Renal cortex interstitium (tissue), 11 donors: ENCODE measurements around the gene PLET1. TPM values are rescaled to one million over a fixed set of nuclear protein-coding genes. Genes with fewer than 3 reads are reported as not detected.
A peak's percentile ranks its signal among the peaks of the same experiment; 100 is the strongest.

Experiments
- DNase-seq, 11 donors: peaks; one replicate each; pipeline ENCODE4 v3.0.0-alpha.2; 2013; ENCODE audit warnings: low read depth in 9 of 11, low spot score in 4 of 11; ENCODE audit errors: extremely low read depth in 1 of 11
- polyA plus RNA-seq, 3 donors: library from polyadenylated mRNA; unstranded; fragments of 120-200 nt; gene quantifications; one replicate each; pipeline ENCODE4 v1.2.1, GENCODE V29; 2013; ENCODE audit not compliant: insufficient read length in 3 of 3

PLET1 gene
- polyA plus RNA-seq, 3 donors, result 0.20 TPM; not detected in 2

DNA sequence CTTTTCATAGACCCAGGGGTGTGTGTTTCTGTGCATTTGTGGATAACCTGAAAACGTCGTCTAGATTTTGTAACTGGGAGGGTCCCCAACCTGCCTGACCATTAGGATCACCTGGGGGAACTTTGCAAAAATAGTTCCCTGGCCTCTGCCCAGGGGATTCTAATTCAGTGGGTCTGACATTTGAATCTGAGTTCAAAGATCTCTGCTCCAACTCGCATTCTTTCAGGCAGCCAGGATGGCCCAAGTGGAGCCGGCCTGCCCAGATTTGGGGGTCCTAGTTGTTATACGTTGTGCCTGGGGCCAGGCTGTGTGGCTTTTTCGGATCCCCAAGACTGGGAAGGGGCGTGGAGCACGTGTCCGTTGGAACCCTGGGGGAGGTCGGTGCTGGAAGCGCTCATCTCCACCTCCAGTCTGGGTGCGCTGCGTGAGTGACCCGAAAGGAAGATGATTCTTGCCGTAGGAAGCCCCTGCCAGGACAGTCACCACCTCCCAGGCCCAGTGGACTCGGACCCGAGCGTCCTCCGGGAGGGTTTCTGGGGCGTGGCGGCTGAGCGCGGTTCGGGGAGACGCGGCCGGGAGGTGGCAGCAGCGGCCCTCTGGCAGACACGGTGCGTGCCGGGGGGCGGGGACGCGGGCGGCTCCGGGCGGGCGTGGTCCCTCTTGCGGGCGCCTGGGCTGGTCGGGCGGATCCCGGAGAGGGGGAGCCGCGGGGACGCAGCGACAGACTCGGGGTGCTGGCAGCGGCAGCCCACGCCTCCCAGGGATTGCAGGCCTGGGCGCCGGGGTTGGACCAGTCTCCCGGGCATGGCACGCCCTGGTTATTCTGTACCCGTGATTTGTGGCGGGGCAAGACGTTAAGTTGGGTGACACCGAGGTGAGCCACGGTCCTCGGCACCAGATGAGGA lies 29.2 kb upstream of the PLET1 start:
- peak in 6 of 11 donors; percentile 42 to 61 (median 52) for DNase-seq

DNA sequence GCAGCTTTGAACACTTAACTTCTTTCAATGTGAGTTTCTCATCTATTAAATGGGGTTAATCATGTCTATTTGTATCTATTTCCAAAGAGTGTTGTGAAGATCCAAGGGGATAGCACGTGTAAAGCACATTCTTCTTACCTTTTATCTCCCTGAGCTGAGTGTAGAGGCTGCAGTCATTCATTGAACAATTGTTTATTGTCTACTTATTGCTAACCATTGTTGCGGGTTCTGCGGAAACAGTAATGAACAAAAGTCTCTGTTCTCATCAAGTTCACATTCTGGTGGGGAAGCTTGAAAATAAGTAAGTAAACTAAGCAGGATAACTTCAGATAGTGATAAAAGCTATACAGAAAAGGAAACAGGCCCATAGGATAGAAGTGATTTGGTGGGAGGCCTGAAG lies 27.4 kb upstream of the PLET1 start:
- DNase-seq, result no peak

DNA sequence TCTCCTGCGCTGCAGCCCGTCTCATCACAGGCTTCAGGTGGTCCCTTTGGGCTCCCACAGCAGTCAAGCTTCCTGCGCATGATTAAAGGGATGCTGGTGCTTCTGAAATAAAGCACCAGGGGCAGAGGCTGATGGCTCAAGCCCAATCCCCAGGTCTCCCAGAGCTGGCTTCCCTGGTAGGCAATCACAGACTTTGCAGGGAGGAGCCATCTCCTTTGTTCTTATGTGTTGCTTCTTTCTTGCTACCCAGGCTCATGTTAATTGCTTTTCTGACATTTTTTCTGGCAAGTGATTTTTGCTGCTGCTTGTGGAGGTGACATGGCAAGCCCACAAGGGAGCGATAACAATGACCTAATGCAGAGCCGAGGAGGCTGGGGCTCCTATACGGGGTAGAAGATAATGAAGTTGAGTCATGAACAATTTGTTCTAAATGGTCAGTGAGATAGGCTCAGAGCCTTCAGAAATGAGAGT lies 25.2 kb upstream of the PLET1 start:
- no peak for DNase-seq

DNA sequence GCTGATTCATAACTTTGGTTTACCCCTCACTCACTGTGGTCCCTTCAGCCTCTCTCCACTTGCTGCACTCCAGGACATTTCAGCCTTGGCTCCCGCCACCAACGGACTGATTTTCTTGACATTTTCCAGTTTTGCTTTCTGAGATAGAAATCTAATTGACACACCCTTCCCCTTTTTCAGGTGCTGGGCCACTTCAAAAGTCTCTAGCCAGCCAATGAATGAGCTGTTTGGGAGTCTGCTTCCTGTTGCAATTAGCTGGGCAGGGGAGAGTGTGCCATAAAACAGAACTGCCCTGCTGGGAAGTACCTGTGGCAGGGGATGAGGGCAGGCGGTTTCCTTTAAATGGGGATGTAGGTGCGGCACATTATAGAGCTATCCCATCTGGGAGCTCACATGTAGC lies 21.1 kb upstream of the PLET1 start:
- DNase-seq, result no peak

DNA sequence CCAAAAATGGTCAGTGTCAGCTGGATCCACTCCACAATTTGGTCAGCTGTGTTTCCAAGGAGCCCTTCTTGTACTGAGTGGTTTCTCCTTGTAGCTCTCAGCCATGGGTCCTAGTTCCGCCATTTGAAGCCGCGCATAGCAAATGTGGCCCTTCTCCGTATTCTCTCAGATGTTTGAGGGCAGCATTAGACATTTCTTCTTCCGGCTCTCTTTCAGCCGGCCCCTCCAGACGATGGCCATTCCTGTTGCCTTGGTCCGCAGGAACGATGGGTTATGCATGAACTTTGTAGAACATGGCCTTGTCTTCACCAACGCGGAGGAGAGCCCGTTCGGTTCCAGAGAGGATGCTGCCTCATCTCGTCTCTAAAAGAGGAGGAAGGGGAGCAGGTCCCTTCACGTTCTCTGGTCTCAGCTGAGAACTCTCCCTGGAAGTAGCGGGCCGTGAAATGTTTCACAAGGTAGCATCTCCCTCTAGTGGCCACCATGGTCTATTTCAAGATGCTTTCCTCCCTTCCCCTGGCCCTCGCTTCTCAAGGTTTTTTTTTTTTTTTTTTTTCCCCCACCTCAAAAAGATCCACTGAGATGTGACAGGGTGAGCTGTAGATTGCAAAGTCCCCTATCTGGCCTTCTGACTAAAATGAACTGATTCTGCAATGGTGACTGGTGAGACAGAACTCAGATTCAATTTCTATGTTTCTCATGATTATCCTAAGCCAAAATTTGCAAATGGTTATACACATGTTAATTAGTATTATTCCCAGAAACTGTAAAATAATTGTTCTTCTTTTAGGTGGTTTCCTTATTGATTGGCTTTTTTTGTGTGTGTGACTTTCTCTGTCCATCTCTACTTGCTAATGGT lies 19.8 kb upstream of the PLET1 start:
- peak; percentile 65 to 79 (median 72) for DNase-seq

DNA sequence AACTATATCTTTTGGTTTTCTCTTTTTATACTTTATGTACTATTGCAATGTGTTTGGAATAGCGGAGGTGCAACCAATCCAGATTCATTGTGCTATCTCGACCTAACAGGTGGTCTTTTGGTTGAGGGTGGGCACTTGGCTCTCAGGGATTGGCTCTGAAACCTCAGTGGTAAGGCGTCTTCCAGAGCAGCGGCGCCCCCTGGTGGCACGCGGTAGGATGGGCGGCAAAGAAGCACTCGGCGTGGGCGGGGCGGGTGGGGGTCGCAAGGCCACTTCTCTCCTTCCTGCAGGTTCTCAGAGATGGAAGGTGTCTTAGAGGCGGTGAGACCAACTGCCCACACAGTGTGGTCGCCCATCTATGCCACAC lies 19.2 kb upstream of the PLET1 start:
- peak in 7 of 11 donors; percentile 34 to 54 (median 46) for DNase-seq

DNA sequence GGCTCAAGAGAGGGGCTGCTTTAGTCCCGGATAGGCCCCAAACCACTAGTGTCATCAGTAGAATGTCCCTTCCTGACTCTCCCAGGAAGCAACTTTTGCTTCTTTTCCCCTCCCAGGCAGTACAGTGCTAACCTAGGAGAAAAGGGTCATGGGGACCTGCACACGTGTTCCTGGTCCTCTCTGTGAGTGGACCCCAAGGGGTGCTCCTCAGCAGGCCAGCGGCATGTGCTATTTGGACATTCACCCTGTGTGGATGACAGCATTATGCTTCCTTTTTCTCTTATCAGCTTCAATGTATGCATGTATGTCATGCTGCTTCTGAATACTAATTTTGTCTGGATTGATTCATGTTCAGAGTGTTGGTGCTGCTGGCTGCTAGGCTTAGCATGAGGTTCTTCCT lies 18.1 kb upstream of the PLET1 start:
- no peak for DNase-seq

DNA sequence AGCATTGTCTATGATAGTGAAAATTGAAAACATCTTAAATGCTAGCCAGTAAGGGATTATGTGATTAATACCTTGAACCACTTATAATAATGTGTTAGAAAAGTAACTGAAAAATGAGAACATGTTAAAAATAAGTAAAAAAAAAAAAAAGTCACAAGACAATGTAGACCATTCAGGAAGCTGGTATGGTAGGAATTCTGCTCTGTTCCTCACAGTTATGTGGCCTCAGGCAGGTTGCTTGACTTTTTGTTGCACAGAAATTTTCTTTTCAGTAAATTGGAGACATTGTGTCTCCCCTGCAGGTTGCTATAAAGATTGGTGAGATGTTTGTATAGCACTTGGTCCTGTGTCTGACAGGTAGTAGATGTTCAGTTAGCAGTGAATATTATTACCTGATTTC lies 17.3 kb upstream of the PLET1 start:
- no peak for DNase-seq

DNA sequence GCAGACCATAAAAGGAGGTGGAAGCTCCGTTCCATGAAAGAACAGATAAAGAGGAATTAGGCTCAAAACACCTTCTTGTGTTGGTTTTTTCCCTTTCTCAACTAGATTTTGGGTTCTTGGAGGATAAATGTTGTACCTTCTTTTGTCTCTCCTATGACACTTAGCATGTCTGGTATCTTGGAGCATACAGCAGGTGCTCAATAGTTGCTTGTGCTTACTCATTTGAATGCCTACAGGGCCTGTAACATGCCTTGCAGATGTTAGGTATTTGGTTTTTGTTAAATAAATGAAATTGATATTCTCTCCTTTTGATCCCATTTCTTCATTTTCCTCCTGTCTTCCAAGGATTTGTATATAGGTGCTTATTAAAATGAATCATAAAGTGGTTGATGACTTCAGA lies 16.4 kb upstream of the PLET1 start:
- DNase-seq, result no peak

DNA sequence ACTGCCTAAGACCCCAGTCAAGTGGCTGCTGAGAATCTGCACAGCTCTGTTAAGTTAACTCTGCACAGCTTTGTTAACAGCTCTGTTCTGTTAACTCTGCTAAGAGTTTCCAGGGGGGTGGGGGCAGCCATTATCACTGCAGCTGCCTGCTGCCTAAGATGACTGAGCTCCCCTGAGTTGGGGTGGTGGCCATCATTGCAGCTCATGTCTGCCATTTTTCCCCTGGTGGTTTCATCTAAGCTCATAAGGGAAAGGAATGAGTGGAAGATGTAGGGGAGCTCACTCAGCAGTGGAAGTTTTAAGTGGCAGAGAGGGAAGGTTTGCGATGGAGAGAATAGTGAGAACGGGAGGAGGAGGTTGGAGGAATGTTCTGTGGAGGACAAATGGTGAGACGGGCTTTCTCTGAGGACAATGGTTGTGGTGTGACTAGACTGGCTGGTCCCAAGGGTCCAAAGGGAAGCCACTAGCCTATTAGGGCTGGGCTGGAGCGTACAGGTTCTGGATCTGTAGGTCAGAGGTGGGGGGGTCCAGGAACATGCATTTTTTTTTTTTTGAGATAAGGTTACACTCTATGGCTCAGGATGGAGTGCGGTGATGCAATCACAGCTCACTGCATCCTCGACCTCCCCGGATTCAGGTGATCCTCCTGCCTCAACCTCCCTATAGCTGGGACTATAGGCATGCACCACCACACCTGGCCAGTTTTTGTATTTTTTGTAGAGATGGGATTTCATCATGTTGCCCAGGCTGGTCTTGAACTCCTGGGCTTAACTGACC lies 13.5 kb upstream of the PLET1 start:
- DNase-seq, result no peak

DNA sequence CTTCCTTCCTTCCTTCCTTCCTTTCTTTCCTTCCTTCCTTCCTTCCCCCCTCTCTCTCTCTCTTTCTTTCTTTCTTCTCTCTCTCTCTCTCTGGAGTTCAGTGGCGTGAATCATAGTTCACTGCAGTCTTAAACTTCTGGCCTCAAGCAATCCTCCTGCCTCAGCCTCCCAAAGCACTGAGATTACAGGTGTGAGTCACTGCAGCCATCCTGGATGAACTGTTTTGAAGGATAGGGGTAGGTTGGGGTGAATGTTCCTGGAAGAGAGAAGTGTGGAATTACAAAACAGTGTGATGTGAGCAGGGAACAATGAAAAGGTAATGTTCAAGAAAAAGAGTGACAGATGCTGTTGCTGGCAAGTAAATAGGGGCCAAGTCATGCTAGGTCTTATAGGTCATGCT lies 12.4 kb upstream of the PLET1 start:
- DNase-seq, result no peak

DNA sequence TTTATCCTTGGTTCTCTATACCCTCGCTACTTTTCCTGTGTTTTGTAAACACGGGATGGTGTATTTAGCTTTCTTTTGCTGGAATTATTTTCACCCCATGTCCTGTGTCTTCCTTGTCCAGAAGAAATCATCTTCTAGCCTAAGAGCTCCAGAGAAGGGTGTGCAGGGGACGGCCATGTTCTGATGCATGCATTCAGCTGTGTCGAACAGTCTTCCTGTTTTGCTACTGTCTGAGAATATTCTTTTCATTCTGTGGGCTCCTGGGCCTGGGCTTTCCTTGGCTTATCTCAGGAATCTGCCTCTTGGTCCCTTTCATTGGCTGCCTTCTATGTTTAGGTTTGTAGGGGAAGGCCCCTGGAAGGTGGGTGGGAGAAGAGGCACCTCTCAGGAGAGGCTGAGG lies 10.6 kb upstream of the PLET1 start:
- no peak for DNase-seq

DNA sequence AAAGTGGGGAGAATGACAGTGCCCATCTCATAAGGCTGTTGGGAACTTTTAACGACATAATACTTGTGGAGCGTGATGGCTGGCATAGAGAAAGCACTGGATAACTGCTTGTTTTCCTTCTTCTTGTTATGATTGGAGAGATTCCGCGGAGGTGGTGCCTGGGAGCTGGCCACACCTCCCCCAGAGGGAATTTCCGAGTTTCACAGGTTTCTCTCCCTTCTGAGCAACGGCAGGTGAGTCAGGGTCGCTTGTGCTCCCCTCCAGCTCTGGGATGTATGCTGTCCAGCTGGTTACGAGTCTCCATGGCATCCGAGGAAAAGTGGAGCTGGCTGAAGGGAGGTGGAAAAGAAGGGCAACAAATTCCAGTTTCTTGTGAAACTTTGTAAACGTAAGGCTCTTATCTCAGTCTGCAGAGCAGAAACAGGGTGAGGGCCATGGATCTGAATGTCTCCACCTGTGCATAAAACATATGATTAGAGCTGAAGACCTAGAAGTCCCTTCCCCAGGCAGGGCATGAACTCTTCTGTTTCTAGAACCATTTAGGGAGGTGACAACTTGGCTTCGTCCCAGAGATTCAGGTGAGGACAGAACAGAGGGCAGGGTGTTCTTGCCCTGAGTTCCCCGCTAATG lies 10.0 kb upstream of the PLET1 start:
- no peak for DNase-seq

DNA sequence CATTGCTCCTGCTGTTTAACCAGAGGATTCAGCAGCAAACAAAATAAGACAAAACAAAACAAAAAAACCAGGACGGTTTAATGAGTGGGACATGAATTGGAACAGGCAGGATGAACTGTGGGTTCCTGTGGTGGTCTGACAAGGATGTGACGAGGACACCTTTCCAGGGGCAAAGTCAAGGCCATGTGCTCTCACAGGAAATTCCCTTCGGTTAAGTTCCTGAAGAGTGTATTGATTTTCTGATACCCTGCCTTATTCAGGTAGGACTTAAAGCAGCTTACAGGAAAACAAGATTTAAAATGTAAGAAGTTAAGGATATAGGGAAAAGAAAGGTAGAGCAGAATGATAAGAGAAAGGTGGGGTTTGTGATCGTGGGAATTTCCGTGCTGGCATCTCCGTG lies 8.5 kb upstream of the PLET1 start:
- no peak for DNase-seq

DNA sequence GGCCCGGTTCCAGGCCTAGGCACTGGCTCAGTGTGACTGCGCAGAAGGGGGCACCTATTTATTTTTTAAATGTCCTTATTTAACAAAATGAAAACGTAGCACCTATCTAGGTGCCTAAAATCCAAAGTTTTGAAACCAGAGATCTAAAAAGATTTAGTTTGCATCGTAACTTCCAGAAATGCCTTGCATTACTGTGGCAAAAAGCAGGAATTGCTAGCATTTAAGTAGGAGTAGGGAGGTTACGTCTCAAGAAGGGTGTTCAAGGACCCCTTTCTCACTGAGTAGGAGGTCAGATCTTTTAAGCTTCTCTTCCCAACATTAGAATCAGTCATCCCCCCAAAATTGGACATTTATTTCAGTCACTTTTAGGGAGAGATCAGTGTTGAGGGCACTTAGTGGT lies 7.7 kb upstream of the PLET1 start:
- DNase-seq, result no peak

DNA sequence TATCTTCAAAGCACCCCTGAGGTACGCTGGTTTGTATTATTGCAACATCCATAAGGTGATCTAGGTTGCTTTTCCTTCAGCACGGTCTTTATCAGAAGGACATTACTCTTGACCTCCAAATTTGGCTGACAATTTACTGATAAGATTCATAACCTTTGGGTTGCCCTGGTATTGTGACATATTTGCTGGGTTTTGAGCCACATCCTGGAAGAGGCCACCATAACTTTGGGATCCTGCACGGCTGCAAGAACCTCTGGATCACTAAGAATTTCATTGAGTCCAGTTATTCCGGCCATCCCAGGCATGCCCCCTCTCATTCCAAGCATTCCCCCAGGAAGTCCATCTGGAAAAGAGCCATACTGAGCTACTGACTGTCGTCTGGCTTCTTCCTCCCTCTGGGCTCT lies 6.5 kb upstream of the PLET1 start:
- DNase-seq, result no peak

DNA sequence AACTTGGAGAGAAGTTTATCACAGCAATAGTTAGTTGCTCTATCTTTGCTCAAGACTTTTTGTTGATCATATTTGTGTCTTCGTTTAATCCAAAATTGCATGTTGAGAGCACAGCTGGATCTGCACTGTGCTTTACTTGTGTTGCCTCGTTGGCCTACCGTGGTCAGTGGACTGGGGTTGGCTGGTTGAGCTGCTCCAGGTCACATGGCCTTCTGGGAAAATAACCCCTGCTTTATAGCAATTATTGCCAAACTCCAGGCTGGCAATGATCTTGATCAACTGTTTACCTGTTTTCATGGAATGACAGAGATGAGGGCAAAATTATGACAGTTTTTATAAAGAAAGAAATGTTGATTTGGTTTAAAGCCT lies 5.7 kb upstream of the PLET1 start:
- no peak for DNase-seq

DNA sequence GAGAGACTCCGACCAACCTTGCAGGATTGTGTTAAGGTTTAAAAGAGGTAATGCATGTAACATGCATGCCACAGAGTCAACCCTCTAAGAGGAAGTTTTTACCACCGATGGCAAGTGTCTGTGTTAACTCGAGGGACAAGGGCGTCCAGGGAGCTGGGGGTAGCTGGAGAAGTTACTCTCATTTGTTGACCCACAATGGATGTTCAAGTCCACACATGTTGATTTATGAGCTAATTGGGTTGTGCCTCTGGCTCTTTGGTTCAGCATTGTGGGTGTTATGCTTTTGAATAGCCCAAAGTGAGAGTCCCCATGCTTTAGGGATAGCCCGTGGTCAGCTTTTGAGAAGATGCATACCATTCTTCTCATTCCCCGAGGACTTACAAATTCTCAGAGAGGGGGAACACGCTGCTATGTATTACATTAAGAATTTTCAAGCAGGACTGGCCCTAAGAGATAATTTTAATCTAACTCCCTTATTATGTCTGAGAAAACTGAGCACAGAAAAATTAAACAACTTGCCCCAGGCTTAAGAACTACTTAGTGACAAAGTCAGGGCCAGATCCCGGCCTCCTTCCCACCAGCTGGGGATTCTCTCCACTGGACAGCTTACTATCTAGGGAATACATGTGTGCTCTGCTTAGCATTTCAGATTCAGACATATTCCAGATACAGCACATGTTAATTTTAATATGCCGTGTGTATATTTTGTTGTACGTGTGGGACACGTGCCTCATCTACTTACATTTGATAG lies 5.2 kb upstream of the PLET1 start:
- no peak for DNase-seq
